ENCODE results near the gene ANKRD65.

ANKRD65 gene

DNA sequence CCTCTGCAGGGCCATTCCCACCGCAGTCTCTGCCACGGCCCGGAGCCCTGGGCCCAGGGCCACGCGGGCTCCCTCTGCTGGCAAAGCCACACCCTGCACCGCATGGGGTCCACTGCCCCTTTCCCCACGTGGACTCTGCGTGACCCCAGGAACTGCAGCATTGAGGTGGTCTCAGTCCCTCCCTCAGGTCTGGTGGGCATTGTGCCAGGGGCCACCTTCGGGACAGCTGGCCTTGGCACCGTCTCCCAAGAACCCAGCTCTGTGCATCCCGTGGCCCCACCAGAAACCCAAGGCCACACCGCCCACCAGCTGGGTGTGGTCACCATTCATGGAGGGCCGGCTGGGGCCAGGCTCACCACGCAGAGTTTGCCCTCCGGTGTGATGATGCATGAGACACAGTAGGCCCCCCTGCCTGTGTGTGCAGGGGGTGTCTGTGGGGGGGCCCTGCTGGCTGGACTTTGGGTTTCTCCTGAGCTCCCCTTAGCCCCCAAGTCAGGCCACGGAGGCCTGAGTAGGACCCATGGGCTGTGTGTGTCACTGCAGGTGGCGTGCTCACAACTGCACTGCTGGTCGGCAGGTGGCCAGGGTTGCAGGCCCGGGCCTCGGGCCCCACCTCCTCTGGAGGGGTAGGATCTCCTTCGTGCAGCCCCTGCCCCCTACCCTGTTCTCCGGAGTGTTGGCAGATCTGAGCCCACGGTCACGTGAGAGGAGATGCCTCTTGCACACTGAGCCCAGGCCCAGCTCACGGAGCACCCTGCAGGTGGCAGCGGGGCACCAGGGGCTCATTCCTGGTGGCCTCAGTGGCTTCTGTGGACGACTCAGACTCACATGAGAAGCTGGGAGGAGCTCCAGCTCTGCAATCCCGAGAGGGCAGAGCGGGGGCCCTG, 20.2 kb upstream of the ANKRD65 start:
- DNase-seq: peak; percentile 31

DNA sequence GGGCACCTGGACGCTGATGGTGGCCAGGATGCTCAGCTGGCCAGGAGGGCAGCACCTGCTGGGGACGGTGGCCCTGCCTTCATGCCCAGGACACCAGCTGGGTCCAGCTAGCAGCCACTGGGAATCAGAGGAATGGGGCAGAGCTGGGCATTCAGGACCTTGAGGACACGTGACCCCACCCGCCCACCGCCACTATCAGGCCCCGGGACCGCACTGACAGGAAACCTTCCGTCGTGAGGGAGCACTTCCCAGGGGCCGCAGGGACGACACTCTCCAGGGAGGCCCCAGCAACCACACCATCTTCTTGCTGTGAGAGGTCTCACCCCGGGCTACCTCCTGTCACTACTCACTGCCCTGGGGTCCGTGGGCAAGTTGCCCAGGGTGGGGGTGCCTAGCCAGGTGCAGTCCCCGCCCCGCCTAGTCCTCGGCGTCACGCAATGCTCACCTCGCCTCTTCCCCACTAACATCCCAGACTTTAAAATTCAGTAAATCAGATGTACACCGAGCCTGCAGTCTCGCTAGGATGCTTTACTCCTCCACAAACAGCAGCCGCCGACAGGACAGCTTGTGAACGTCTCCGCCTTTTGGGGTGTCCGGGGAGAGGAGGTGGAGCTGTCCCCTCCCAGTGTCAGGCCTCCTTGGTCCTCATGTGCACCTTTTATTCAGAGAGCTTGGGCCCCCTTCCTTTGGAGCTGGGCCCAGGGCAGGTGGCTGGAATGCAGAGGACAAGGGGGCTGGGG, 19.4 kb upstream of the ANKRD65 start:
- no peak for DNase-seq

DNA sequence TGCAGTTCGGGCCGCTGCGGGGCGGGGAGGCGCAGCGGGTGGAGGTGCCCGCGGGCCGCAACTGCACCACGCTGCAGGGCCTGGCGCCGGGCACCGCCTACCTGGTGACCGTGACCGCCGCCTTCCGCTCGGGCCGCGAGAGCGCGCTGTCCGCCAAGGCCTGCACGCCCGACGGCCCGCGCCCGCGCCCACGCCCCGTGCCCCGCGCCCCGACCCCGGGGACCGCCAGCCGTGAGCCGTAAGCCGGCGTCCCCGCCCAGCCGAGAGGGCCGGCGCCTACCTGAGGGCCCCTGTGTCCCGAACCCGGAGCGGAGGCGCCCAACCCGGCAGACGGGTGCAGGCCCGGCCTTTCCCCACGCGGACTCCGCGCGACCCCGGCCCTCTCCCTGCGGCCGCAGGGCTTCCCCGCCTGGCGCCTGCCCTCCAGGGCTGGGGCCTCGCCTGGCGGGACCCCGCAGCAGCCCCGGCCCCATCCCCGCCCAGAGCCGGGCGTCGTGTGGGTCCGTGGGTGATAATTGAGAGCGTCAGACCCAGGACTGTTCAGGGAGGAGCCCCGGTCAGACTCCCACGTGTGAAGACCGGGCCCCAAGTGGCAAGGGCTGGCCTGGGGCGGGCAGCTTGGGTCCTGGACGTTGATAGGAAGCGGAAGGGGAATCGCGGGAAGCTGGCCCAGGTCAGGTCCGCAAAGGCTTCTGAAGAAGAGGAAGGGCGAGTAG, 18.6 kb upstream of the ANKRD65 start:
- no peak for DNase-seq

DNA sequence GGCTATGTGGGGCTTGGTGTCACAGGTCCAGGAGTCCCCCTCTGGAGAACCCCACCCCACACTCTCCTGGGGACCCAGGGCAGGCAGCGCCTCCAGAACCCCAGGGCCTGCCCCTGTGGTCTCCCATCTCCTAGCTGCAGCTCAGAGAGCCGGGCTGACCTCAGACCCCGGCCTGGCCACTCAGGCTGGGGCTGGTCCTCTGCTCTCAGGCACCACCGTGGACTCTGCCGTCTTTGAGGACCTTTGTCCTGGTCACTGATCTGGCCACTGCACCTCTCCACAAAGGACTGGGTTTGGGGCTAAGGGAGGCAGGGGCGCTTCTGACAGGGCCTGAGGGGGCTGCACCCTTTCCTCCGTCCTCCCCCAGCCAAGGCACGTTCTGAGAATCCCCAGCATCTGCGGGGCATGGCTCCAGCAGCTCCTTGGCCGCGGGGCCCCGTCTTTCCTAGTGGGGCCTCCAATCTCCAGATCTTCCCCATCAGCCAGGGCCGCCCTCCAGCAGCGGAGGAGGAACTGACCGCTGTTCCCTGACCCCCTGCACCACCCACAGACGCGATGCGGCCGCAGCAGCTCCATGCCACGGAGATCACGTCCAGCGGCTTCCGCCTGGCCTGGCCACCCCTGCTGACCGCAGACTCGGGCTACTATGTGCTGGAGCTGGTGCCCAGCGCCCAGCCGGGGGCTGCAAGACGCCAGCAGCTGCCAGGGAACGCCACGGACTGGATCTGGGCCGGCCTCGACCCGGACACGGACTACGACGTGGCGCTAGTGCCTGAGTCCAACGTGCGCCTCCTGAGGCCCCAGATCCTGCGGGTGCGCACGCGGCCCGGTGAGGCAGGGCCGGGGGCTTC, 17.7 kb upstream of the ANKRD65 start:
- no peak for DNase-seq

DNA sequence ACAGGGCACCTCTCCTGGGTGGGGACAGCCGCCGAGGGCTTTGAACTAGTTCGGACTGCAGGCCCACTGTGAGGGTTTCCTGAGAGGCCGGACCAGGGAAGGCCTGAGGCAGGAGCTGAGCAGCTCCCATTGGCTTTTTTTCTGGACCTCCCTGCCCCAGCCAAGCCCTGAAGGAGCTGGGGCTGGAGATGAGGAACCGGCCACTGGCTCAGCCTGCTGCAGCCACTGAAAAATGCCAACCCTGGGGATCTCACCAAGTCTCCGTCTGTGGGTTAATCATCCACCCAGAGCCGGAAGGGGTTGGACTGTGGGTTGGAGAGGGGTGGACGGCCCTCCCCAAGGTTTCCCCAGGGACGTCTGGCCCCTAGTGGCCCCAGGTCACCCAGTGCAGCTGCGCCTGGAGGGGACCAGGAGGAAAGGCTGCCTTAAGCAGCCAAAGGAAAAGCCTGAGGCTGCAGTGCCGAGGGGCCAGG, 16.9 kb upstream of the ANKRD65 start:
- DNase-seq: no peak

DNA sequence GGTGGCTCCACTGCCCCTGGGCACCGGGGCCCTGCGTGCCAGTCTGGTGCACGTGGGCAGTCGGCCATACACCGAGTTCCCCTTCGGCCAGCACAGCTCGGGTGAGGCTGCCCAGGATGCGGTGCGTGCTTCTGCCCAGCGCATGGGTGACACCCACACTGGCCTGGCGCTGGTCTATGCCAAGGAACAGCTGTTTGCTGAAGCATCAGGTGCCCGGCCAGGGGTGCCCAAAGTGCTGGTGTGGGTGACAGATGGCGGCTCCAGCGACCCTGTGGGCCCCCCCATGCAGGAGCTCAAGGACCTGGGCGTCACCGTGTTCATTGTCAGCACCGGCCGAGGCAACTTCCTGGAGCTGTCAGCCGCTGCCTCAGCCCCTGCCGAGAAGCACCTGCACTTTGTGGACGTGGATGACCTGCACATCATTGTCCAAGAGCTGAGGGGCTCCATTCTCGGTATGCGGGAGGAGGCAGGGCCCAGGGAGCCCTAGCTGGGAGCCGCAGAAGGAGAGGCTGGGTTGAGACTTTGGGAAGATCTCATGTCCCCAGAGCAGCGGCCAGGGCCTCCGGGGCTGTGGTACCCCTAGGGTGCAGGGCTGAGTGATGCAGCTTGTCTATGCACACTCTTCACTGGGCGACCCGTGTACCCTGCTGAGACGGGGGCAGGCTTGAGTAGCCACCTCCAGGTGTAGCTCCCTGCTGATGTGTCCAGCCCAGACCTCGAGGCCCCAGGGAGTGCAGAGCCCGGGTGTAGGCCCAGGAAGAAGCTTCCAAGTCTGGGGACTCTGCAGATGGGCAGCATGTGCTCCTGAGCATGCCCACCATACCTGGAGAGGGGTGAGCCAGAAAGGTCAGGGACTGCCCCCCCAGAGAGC, 16.2 kb upstream of the ANKRD65 start:
- DNase-seq: no peak

DNA sequence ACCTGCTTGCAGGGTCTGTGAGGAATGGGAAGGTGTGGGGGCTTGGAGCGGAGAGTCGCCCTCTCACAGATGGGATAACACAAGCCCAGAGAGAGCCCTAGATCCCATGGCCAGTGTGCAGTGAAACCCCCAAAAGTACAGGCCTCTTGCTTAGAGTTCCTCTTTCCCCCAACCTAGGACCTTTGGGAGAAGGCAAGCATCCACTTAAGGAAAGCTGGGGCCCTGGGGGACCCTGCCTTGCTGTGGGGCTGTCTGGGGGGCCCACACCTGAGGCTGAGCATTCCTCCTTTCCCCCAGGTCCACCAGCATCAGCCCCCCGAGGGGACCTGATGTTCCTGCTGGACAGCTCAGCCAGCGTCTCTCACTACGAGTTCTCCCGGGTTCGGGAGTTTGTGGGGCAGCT, 15.6 kb upstream of the ANKRD65 start:
- DNase-seq: no peak

DNA sequence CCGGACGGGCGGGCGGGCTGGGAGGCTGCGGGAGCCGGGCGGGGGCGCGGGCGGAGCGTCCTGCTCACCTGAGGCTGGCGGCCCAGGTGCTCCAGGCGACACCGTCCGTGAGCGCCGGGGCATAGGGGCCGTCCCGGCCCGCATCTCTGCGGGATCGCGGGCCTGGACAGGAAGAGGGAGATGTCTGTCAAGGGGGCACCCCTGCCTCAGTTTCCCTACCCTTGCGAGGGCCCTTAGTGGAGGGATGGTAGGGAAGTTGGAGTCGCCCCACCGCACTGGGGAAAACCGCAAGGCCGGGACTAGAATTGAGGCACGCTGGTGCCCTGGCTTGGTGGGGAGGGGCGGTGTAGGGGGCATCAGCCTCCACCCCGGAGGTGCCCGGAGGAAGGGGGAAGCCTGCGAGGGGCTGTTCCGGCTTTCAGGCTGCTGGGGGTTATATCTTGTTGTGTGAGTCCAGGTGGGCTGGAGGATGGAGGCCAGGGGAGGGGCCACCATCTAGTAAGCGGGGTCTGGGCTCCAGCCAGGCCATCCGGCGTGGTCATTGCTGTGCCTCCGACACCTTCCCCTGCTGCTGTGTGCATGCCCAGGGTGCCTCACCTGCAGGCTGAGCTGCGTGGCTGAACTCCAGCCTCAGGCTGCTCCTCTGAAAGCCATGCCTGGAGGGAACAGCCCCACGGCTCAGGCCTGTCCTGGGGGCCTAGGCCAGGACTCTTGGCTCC, 15.0 kb upstream of the ANKRD65 start:
- no peak for DNase-seq

DNA sequence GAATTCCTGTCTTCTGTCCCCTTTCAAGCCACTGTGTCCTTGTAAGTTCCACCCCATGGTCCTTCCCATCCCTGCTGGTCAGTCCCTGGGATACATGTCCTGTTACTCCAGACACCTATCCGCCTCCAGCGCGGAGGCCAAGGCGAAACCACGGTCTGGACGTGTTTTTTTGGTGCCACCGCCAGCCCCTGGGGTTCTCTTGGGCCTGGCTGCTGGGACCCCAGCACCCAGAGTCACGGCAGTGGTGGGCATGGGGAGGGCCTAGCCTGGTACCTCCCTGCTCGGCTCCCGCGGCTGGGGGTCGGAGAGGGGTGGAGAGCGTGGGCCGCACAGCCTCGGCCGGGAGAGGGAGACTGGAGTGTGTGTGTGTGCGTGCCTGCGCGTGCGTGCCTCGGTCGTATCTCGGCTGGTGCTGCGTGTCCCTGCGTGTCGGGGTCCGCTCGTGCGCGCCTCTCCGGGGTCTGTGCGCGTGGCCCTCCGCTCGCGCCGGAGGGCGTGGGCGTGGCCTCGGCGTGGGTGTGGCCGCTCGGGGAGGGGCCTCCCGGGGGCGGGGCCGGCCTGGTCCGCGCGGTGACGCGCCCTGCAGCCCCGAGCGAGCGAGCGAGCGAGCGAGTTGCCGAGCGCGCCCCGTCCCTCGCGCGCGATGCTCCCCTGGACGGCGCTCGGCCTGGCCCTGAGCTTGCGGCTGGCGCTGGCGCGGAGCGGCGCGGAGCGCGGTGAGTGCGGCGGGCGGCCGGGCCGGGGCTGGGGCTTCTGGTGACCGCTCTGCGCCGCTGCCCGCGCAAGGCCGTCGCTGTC, 14.2 kb upstream of the ANKRD65 start, which contains the start of gene VWA1:
TSS of gene VWA1 (plus strand) at position 585 of the 798 bp plus-strand sequence. CDS start at position 644, 59 bp downstream.
- DNase-seq: peak; percentile 71

DNA sequence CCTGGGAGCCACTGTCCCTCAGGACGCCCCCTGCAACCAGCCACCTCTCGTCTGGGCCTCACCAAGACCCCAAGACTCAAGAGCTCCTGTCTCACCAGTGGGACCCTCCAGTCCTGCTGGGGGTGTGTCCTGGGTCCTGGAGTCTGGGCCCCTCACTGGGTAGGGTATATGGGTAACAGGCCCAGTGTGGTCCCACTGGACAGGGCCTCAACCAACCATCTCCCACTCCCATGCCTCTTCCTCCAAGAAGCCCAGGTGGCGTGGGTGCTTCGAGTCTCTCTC, 13.7 kb upstream of the ANKRD65 start:
- DNase-seq: no peak

DNA sequence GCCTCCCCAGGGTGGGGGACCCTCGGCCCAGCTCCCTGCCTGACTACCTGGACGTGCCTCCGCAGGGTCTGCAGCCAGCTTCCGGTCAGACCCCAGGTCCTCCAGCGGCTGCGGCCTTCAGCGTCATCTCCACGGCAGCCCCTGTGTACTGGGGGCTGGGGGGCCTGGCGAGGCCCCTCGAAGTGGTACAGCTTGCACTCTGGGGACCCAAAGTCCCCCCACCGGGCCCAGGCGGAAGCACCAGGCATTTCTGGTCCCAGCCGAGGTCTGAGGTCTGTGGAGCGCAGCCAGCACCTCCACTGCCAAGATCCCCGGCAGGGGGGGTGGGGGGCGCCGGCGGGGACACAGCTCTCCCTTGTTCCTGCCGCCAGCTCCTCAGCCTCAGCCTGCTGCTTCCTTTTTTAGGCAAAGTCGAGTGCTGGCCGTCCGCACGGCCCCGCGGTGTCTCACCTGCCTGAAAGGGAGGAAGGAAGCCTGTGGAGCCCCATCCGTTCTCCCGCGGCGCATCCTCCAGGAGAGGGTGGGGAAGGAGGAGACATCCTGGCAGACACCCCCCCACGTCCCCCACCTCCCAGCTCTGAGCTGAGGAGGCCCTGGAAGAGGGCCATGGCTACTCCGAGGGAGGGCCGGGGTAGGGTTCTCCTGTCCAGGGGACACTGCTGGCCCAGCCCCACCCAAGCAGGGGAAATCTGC, 13.2 kb upstream of the ANKRD65 start:
- peak; percentile 62 for DNase-seq

DNA sequence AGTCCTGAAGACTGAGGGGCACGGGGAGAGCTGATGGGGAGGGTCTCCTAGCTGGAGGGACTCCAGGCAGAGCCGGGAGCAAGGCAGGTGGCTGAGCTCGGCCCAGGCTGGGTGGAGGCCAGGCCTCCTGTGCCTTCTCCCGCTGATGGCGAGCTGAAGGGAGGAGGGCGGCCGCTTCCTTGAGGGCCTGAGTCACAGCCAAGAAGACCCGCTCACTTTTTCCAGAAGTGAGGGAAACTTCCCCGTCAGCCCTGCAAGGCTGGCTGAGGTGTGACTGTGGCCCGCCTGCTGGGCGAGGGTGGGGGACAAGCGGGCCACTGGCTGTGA, 12.7 kb upstream of the ANKRD65 start:
- peak; percentile 68 for DNase-seq

DNA sequence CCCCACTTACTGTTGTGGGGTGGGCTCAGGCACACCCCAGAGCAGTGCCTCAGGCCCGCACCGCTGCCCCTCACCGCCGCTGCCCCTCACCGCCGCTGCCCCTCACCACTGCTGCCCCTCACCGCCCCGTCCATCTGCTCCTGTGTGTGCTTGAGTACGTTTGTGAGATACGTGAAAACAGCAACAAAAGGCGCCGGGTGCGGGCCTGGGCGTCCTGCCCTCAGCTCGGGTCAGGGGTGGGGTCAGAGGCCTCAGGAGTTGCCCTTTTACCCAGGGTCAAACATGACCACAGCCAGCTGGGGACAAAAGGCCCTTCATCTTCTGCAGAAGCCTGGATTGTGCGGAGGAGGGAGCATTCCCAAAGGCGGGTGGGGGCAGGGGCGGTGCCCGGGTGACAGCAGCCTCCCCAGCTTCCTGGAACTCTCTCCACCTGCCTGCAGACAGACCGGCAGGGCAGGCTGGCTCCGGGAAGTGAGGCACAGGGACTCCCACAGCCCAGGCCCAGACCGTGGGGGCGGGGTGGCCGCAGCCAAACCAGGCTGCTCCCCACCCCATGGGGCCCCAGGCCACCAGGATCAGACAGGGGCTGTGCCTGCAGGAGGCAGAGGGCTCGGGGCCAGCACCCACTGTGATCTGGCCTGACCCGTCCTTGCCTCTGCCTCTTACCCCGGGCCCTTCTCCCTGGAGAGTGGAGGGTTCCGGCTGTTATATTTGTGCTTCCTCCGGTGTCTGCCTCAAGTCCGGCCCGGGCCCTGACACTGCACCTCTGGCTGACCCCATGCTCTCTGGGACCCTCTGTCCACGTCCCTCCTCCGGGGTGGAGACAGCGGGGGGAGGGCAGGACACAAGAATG, 12.1 kb upstream of the ANKRD65 start:
- no peak for DNase-seq

DNA sequence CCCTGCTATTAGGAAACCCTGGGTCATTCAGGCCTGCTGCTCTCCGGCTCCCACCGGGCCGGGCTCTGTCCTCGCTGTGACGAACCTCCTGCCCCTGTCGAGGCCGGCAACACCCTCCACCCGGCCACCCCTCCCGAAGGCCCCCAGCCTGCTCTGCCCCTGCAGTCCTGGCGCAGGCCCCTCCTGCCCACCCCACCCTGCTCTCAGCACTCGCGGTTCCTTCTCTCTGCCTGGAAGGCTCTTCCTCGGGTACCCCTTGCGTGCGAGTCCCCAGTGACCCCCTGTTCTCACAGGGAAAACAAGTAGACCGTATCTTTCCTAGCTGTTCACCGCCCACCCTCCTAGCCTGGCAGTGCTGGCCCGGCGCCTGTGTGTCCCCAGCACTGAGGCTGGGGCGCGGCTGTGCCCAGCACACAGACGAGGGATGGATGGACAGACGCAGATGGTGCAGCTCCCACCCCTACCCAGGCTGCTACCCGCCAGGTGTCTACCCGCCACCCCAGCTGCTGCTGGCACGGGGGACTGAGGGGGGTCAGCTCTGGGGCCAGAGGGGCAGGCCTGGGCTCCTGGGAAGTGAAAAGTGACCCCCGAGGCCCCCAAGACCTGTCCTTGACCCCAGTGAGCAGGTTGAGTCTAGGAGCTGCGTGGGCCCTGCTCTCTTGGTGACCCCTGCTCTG, 11.3 kb upstream of the ANKRD65 start:
- no peak for DNase-seq

DNA sequence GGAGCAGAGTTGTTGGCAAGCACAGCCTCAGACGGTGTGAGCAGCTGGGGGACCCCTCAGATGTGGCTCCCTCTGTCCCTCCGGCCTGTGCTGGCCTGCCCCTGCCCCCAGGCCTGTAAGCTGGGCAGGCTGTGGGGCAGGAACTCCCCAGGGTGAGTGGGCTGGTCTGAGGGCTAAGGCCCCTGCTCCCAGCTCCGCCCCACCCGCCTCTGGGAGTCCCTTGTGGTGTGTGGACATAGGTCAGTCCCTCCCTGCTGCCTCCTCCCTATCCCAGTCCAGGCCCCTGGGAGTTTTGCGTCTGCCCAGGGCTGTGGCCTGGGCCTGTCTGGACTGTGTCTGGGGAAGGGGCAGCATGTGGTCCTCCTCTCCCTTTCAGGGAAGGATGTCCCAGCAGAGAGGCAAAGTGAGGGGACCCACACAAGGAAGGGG, 10.8 kb upstream of the ANKRD65 start:
- DNase-seq: no peak

DNA sequence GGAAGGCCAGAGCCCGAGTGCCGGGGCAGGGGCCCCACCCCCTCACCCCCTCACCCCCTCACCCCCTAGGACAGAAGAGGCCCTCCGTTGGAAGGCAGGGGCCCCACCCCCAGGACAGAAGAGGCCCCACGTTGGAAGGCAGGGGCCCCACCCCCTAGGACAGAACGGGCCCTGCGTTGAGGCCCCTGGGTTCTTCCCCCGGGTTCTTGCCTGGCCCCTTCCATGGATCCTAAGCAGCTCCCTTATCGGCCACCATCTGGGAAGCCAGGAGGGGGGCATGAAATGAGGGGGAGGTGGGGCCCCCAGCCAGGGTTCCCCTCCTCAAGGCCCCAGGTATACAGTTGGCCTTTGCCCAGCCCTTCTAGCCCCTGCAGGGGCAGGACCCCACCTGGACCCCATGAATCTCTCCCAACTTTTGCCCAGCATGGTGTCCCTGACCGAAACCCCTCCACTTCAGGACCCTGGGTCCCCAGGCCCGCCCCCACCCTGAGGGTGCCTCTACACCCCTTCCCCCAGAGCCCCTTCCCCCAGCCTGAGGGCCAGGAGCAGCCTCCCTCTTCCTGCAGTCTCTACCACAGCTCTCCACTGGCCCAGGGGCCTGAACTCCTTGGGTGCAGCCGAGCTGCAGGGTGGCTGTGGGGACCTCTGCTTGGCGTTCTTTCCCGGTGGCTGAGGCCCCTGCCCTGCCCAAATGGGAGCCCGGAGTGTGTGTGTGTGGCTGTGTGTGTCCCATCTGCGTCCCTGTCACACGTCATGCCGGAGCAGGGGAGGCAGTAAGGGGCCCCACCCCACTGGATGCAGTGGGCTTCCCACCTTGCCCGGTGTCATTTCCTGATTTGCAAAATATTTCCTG, 10.1 kb upstream of the ANKRD65 start:
- DNase-seq: no peak

Data from fibroblast of upper back skin (primary cell).